Hematopoietic multipotent progenitor cell treated with erythropoietin and hydrocortisone succinate and interleukin-3 and kit ligand, for 6 days (in vitro differentiated cells): ENCODE results near the gene GRM5.
A peak's percentile ranks its signal among the peaks of the same experiment; 100 is the strongest.
"Not testable (repeated sequence)": the region's sequence is repeated elsewhere in the genome, so short reads cannot be mapped to it uniquely, and the experiment has no call there.

Experiments
- DNase-seq: peaks from one replicate; pipeline ENCODE4 v3.0.0-alpha.2; 2015

The GRM5 gene

DNA sequence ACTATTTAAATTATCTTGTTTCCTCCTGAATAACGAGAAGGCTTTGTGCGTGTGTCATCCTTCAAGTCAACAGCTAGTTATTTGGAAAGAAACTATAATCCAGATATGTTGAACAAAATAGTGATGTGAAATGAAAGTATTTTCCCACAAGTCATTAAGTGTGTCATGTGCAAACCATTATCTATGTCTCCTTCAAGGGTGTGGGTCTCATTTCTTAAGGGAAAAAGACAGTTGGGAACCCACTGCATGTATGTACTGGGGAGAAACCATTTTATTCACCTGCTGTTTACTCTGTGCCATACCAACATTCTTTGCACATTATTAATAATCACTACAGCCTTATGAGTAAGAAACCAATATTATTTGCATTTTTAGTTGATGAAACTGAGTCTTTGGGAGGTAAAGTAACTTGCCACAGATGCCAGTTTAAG is 582.9 kb downstream of the GRM5 start:
- no peak for DNase-seq

DNA sequence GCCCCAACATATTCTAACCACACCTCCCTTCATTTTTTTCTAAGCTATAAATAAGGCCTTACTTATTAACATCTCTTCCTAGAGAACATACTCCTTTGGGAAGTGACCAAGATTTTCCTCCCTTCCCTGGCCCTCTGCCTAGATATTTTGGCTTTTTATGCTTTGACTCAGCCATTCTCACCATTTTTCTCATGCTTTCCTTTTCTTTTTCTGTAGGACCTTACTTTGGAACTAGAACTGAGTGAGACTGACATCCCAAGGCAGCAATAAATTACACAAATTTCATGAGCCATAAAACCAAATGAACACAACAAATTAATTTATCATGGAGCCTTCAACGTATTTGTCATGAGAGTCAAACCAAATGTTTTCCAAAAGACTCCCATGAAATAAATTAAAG is 585.6 kb downstream of the GRM5 start:
- no peak for DNase-seq

DNA sequence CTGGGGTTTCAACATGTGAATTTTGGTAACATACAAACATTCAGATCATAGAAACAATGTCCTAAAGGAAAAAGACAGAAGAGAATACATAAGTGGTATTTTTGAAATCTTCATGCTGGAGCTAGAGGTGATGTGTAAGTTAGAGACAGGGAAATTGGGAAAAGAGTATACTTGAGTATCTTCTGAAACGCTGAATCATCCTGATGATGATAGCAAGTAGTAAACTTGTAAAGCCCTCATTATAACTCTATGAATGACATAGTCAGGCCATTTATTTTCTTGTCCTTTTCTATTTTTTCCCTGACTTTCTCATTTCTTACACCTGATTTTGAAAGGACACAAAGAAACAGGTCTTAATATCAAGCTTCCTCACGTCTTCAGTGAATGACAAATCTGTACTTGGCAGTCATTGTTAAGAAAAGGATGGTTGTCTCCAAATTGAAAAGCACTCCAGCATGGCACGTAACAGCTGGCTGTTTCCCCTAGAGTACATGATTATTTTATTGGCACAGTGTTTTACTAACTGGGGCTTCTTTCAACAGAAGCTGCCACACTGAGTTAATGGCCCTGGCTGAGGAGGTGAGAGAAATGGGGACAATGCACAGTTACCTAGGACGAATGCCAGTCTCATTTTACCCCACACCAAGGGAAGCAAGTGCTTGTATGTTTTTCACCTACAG is 587.5 kb downstream of the GRM5 start:
- DNase-seq, result no peak

DNA sequence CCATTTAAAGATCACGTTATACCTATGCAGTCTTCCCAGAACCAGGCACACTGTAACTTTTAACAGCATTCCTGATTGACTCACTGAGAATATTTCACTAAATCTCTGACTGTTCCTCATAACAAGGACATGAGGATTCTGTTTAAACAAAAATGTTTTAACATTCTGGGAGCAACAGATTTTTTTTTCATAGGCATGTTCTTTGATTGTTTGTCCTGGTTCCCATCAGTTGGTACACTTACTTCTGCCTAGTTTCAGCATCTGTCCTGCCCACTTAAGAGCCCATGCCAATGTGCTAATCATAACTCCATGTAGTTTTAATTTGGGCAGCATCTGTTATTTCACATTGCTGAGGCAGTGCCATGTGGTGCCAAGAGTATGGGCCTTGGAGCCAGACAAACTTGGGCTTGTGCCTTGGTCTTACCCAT is 589.8 kb downstream of the GRM5 start:
- DNase-seq, result no peak

DNA sequence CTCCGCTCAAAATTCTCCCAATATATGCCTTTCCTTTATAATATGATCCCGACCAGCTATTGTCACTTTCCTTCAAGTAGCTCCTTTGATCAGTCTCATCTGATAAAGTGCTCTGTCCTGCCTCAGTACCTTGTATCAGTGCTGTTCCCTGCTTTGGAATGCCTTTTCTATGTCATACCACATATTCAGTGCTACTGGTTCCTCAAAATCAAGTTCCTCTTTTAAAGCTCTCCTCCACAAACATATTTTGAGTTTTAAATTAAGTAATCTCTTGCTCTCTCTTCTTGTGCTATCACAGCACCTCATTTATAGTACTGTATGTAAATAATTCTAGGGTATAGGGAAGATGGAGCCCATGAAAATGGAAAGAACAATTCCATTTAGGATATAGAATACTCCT is 591.1 kb downstream of the GRM5 start:
- DNase-seq, result peak; percentile 26

GRCh38 chr11:88469561-88470225 is 596.1 kb downstream of the GRM5 start:
- DNase-seq, result no peak

- DNase-seq, result no peak
Observed at GRCh38 chr11:88464528-88464927, 601.3 kb downstream of the GRM5 start.

DNA sequence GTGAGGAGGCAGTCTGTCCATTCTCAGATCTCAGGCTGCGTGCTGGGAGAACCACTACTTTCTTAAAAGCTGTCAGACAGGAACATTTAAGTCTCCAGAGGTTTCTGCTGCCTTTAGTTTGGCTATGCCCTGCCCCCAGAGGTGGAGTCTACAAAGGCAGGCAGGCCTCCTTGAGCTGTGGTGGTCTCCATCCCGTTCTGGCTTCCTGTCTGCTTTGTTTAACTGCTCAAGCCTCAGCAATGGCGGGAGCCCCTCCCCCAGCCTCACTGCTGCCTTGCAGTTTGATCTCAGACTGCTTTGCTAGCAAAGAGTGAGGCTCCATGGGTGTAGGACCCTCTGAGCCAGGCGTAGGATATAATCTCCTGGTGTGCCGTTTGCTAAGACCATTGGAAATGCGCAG is 602.5 kb downstream of the GRM5 start:
- not testable (repeated sequence) for DNase-seq

GRCh38 chr11:88458047-88458446 is 607.7 kb downstream of the GRM5 start:
- DNase-seq, result not testable (repeated sequence)

DNA sequence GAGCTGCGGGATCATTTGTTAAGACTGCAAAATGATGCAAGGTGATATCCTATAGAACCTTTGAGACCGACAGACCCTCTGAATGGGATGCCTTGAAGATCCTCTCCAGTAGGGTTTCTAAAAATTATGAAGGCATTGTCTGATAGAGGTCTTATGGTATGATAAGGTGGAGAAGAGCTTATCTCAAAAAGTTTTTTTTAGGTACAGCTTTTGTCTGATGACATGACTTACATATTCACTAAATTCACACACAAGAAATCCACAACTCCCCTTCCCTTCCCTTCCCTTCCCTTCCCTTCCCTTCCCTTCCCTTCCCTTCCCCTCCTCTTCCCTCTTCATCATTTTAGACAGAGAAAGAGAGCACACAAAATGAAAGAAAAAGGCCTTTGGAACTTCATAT is 609.8 kb downstream of the GRM5 start:
- DNase-seq, result no peak

- DNase-seq, result no peak
Observed at GRCh38 chr11:88454881-88455280, 610.9 kb downstream of the GRM5 start.
